HG03159 (cell line): ENCODE results near the gene APBA2.

Experiments
- ATAC-seq: cut with Tn5 transposase; IDR thresholded peaks from one replicate; pipeline ENCODE4 v1.9.1; 2021; ENCODE audit warnings: mild to moderate bottlenecking, moderate library complexity; ENCODE audit not compliant: unreplicated experiment

APBA2 gene

GRCh38 chr15:29097971-29098370, 212.2 kb downstream of the APBA2 start:
- ATAC-seq: no peak

- no peak for ATAC-seq
Observed at GRCh38 chr15:29098652-29099051, 212.9 kb downstream of the APBA2 start.

- no peak for ATAC-seq
Observed at GRCh38 chr15:29099131-29099880, 213.5 kb downstream of the APBA2 start.

- no peak for ATAC-seq
Observed at GRCh38 chr15:29100486-29101000, 214.8 kb downstream of the APBA2 start.

GRCh38 chr15:29101491-29101890, 215.7 kb downstream of the APBA2 start:
- no peak for ATAC-seq

- peak; percentile 56 for ATAC-seq
Observed at GRCh38 chr15:29102173-29102794, 216.5 kb downstream of the APBA2 start.

GRCh38 chr15:29102911-29103823, 217.4 kb downstream of the APBA2 start:
- no peak for ATAC-seq

- no peak for ATAC-seq
Observed at GRCh38 chr15:29103824-29104565, 218.2 kb downstream of the APBA2 start.

- ATAC-seq: no peak
Observed at GRCh38 chr15:29104566-29104880, 218.7 kb downstream of the APBA2 start.

- no peak for ATAC-seq
Observed at GRCh38 chr15:29105151-29105854, 219.5 kb downstream of the APBA2 start.

- no peak for ATAC-seq
Observed at GRCh38 chr15:29106116-29106515, 220.3 kb downstream of the APBA2 start.

- no peak for ATAC-seq
Observed at GRCh38 chr15:29106551-29107290, 220.9 kb downstream of the APBA2 start.

- no peak for ATAC-seq
Observed at GRCh38 chr15:29107291-29107890, 221.6 kb downstream of the APBA2 start.

- no peak for ATAC-seq
Observed at GRCh38 chr15:29107971-29108645, 222.3 kb downstream of the APBA2 start.

GRCh38 chr15:29109762-29110161, 224.0 kb downstream of the APBA2 start:
- ATAC-seq: no peak

- ATAC-seq: no peak
Observed at GRCh38 chr15:29110176-29110575, 224.4 kb downstream of the APBA2 start.

- no peak for ATAC-seq
Observed at GRCh38 chr15:29110733-29111132, 225.0 kb downstream of the APBA2 start.

- no peak for ATAC-seq
Observed at GRCh38 chr15:29111705-29112281, 226.0 kb downstream of the APBA2 start.
